Body of pancreas (tissue), 4 donors: ENCODE measurements around the gene TMEM170B. TPM values are rescaled to one million over a fixed set of nuclear protein-coding genes. Genes with fewer than 3 reads are reported as not detected.

Experiments
- ATAC-seq: fragments of 150-250 bp; one replicate; pipeline ENCODE4 v1.9.1; 2016
- DNase-seq, 4 donors: peaks; one replicate each; pipeline ENCODE4 v3.0.0-alpha.2; 2019
- H3K27ac ChIP-seq, 4 donors: fragments of 200-600 bp; sonication (generic); 1 replicate in 3 of 4; 2 replicates in 1 of 4; pipeline versions ENCODE4 v1.5.1 to v1.6.1; 2016 to 2019; ENCODE audit warnings: mild to moderate bottlenecking in 1 of 4, mixed read lengths in 1 of 4, moderate library complexity in 1 of 4
- H3K27me3 ChIP-seq, 2 donors: fragments of 200-600 bp; sonication (generic); one replicate each; pipeline ENCODE4 v1.6.0; 2016; ENCODE audit warnings: mild to moderate bottlenecking in 1 of 2
- H3K36me3 ChIP-seq, 2 donors: fragments of 200-600 bp; sonication (generic); replicated peaks in 1 of 2; 2 replicates each; pipeline ENCODE4 v1.5.1; 2016; ENCODE audit warnings: low read depth in 2 of 2; ENCODE audit not compliant: insufficient read depth in 1 of 2
- H3K4me1 ChIP-seq: fragments of 200-600 bp; sonication (generic); one replicate; pipeline ENCODE4 v1.6.0; 2016
- H3K4me3 ChIP-seq, 2 donors: fragments of 200-600 bp; sonication (generic); 1 replicate in 1 of 2; 2 replicates in 1 of 2; pipeline ENCODE4 v1.5.1; 2016 to 2019
- H3K9me3 ChIP-seq, 3 donors: fragments of 200-600 bp; sonication (generic); 1 replicate in 2 of 3; 2 replicates in 1 of 3; pipeline ENCODE4 v1.5.1; 2016
- CTCF ChIP-seq, 7 experiments: fragments of 450-650 bp in 4 of 7; fragments of 200-600 bp in 3 of 7; sonication (generic) in 3 of 7; IDR thresholded peaks; one replicate each; pipeline ENCODE4 v1.5.1; 2016 to 2019; ENCODE audit warnings: antibody characterized with exemption in 7 of 7
- POLR2A ChIP-seq, 3 donors: fragments of 450-650 bp; IDR thresholded peaks; one replicate each; pipeline ENCODE4 v1.6.1; 2016; ENCODE audit warnings: antibody characterized with exemption in 3 of 3, mild to moderate bottlenecking in 2 of 3
- WGBS, 2 donors: methylation state at CpG; one replicate each; pipeline ENCODE4 v1.1.5; 2017; 5-methylcytosine and 5-hydroxymethylcytosine counted together
- intact Hi-C: fragments of 100-400 bp; cut with DNase I; formaldehyde crosslinking; loops from one replicate; pipeline ENCODE4 v1.15.1; 2023
- total RNA-seq, 2 donors: library from RNA; depleted of rRNA; stranded (reverse); fragments of >200 nt; gene quantifications; one replicate each; pipeline ENCODE4 v1.1.0, GENCODE V29; 2016

Gene TMEM170B
- total RNA-seq, 2 donors from 2014 or later, result 3.0 to 3.6 TPM

DNA sequence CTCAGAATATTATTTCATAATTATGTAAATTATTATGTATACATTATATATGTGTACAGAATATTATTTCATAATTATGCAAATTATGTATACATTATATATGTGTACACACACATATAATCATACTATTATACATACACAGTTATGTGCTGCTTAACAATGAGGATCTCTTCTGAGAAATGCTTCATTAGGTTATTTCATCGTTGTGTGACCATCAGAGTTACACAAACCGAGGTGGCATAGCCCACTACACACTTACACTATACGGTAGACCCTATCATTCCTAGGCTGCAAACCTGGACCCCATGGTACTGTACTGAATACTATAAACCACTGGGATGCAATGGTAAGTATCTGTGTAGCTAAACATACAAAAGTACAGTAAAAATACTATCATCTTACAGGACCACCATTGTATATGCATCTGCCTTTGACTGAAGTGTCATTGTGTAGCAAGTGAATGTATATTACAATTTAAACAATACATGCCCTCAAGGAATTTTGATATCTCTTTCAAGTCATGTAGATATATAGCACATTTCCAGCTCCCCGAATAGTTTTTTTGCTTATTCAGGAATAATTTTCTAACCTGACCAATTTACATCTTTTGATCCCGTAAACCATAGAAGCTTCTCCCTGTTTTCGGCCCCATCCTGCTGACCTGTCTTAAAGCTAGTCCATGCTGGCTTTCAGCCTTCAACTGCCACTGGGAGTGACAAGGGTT is 71.2 kb downstream of the TMEM170B start:
- no peaks in the 10 kb centered on the region for H3K36me3 ChIP-seq
- 91 to 93% methylated on average over 6 of the region's 6 CpGs for WGBS, 2 donors
- TF ChIP-seq POLR2A (IDR thresholded peaks at IDR 0.05) (no peak), CTCF (IDR thresholded peaks at IDR 0.05) (no peak)
- no peak overlapping the region for H3K4me3 ChIP-seq
- H3K9me3 ChIP-seq, result no peaks in the 10 kb centered on the region
- DNase-seq, result no peak
- no peaks in the 10 kb centered on the region for H3K27me3 ChIP-seq
- H3K27ac ChIP-seq, result peak overlapping the region in 1 of 4 donors; percentile 27
- ATAC-seq, result no peak
- H3K4me1 ChIP-seq, result peaks cover 8% of the 10 kb centered on the region
- intact Hi-C loops, result no loop called here

DNA sequence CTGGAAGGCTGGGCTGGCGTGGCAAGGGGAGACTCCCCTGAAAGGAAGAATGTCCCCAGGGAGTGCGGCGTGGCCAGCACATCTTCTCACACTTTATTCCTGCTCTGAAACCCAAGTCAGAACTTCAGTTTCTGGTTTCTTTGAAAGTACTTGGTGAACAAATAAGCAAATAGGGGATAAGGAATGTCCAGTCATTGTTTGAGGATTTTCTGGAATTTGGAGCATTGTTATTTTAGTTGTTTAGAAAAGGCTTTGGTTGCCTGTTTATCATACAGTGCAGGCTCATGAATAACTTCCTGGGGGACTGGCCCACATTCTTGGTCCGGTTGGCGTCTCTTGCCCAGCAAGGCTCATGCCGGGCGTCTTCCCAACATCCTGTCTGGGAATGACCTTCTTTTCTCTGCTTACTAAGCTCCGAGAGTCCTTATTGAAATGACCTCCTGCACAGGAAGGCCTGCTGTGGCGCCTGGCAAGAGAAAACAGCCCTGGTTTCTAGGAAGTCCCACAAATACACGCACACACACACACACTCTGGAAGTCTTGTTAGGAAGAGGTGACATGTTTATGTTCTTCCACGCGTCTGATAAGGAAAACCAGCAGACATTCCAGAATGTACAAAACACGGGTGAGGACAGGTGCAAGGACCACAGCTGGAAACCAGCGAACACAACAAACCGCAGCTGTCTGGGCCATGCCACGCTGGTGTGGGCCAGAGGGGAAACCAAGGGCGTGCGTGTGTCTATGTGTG is 71.9 kb downstream of the TMEM170B start:
- no peak overlapping the region for H3K4me3 ChIP-seq
- H3K36me3 ChIP-seq, result no peaks in the 10 kb centered on the region
- peak overlapping the region in 1 of 4 donors; percentile 27 for H3K27ac ChIP-seq
- intact Hi-C loops, result no loop called here
- 80 to 85% methylated on average over 18 of the region's 18 CpGs for WGBS, 2 donors
- TF ChIP-seq POLR2A (IDR thresholded peaks at IDR 0.05) (no peak), CTCF (IDR thresholded peaks at IDR 0.05) (no peak)
- ATAC-seq (peak; percentile 40), DNase-seq (no peak)
- H3K9me3 ChIP-seq, result no peaks in the 10 kb centered on the region
- H3K27me3 ChIP-seq, result no peaks in the 10 kb centered on the region
- H3K4me1 ChIP-seq, result peaks cover 8% of the 10 kb centered on the region

GRCh38 chr6:11613336-11613735 is 75.8 kb downstream of the TMEM170B start:
- 95 to 96% methylated on average over 1 of the region's 1 CpG for WGBS, 2 donors
- DNase-seq (no peak), ATAC-seq (no peak)
- no peak overlapping the region for H3K4me3 ChIP-seq
- no peaks in the 10 kb centered on the region for H3K9me3 ChIP-seq
- no peaks in the 10 kb centered on the region for H3K27me3 ChIP-seq
- H3K27ac ChIP-seq, result no peak overlapping the region
- no peaks in the 10 kb centered on the region for H3K36me3 ChIP-seq
- no peaks in the 10 kb centered on the region for H3K4me1 ChIP-seq
- intact Hi-C loops, result no loop called here
- TF ChIP-seq POLR2A (IDR thresholded peaks at IDR 0.05), result no peak
- no peak for TF ChIP-seq CTCF (IDR thresholded peaks at IDR 0.05)

- intact Hi-C loops, result no loop called here
- Histone ChIP-seq H3K4me1 (no peaks in the 10 kb centered on the region), H3K4me3 (no peak overlapping the region), H3K36me3 (no peaks in the 10 kb centered on the region), H3K27me3 (no peaks in the 10 kb centered on the region), H3K9me3 (no peaks in the 10 kb centered on the region), H3K27ac (no peak overlapping the region)
- TF ChIP-seq POLR2A (IDR thresholded peaks at IDR 0.05) (no peak), CTCF (IDR thresholded peaks at IDR 0.05) (no peak)
- WGBS, 2 donors, result 83 to 88% methylated on average over 4 of the region's 4 CpGs
- ATAC-seq (no peak), DNase-seq (no peak)
Measured at GRCh38 chr6:11613858-11614257, 76.3 kb downstream of the TMEM170B start.
